ENCODE results near the gene ARHGEF9.
"Not testable (repeated sequence)": the region's sequence is repeated elsewhere in the genome, so short reads cannot be mapped to it uniquely, and the experiment has no call there.

Gene ARHGEF9

GRCh38 chrX:63658920-63659319 lies 126.1 kb downstream of the ARHGEF9 start:
- DNase-seq (ENCODE audit: low read depth in 2 of 2): no peak

DNA sequence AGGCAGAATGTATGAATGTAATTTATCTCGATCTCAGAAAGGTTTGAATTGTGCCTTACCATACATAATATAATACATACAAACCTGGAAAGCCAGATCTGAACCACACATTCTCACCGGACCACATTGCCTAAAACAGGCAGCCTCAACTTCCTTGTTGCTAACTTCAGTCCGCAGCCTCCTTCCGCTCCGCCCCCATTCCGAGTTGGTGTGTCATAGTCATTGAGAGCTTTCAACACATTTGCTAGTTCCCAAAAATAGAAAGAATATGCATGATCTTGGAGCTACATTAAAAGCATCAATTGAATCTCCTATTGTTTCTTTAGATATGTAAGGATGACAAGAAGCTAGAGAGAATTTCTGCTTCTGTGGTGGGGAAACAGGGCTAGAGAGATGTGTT lies 127.2 kb downstream of the ARHGEF9 start:
- DNase-seq (ENCODE audit: low read depth in 2 of 2): no peak

- no peak for DNase-seq (ENCODE audit: low read depth in 2 of 2)
Measured at GRCh38 chrX:63656871-63657580, 128.0 kb downstream of the ARHGEF9 start.

DNA sequence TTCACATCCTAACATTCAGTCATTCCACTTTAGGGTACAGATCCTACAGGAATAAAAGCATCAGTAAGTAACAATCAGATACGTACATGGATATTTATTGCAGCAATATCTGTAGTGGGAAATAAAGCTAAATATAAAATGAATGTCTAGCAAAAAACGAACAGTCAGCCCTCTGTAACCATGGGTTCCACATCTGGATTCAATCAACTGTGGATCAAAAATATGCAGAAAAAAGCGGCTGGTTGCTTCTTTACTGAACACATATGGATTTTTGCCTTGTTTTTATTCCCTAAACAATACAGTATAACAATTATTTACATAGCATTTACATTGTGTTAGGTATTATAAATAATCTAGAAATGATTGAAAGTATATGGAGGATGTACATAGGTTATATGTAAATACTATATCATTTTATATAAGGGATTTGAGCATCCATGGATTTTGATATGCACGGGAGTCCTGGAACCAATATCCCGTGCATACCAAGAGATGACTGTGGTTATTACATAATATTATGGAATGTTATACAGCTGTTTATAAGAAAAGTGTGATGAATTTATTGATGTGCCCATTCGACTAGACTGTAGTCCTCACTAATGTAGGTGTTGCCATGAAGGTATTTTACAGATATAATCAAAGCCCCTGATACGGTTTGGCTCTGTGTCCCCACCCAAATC lies 132.8 kb downstream of the ARHGEF9 start:
- no peak for DNase-seq (ENCODE audit: low read depth in 2 of 2)

DNA sequence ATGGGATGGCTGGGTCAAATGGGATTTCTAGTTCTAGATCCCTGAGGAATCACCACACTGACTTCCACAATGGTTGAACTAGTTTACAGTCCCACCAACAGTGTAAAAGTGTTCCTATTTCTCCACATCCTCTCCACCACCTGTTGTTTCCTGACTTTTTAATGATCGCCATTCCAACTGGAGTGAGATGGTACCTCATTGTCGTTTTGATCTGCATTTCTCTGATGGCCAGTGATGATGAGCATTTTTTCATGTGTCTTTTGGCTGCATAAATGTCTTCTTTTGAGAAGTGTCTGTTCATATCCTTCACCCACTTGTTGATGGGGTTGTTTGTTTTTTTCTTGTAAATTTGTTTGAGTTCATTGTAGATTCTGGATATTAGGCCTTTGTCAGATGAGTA lies 139.3 kb downstream of the ARHGEF9 start:
- not testable (repeated sequence) for DNase-seq (ENCODE audit: low read depth in 2 of 2)

- no peak for DNase-seq (ENCODE audit: low read depth in 2 of 2)
Measured at GRCh38 chrX:63635750-63636149, 149.3 kb downstream of the ARHGEF9 start.

DNA sequence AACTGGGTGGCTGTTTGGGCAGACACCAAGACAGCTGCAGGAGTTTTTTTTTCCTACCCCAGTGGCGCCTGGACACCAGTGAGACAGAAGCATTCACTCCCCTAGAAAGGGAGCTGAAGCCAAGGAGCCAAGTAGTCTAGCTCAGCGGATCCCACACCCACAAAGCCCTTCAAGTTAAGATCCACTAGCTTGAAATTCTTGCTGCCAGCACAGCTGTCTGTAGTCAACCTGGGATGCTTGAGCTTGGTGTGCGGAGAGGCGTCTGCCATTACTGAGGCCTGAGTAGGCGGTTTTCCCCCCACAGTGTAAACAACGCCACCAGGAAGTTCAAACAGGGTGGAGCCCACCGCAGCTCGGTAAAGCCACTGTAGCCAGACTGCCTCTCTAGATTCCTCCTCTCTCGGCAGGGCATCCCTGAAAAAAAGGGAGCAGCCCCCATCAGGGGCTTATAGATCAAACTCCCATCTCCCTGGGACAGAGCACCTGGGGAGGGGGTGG lies 171.4 kb downstream of the ARHGEF9 start:
- no peak for DNase-seq (ENCODE audit: low read depth in 2 of 2)

GRCh38 chrX:63585936-63586335 lies 199.1 kb downstream of the ARHGEF9 start:
- DNase-seq (ENCODE audit: low read depth in 2 of 2): no peak
